GM20431 (cell line): ENCODE data around the gene IL20.

ENCODE experiments used
- in situ Hi-C: fragments of 300-500 bp; cut with MseI, MboI; formaldehyde crosslinking; loops from one replicate; pipeline ENCODE4 v1.15.0; 2020; ENCODE audit warnings: low sequenced_read_pairs; ENCODE audit not compliant: unreplicated experiment

IL20 gene

DNA sequence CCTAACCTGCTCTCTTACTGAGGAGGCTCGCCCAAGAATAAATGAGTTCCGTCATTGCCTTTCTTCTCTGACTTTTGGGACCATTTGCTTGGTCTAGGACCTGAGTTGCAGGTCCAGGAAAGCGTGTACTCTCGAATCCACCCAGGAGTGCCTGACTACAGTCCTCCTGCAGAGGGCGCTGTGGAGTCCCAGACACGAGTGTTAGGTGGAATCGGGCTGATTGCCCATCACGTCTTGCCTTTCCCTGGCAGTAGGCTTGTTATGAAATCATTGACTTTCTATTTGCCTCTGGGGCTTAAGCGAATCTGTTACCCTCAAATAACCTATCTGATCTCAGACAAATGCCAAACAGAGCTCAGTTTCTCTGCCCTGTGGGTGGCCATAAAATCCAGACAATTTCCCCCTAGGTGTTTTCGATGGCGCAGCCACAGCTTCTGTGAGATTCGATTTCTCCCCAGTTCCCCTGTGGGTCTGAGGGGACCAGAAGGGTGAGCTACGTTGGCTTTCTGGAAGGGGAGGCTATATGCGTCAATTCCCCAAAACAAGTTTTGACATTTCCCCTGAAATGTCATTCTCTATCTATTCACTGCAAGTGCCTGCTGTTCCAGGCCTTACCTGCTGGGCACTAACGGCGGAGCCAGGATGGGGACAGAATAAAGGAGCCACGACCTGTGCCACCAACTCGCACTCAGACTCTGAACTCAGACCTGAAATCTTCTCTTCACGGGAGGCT, at the start of gene IL20:
Gene IL20 (plus strand): TSS at position 685 of the 733 bp plus-strand sequence. CDS start 230 bp downstream, outside the sequence.
- in situ Hi-C loops = no loop called here

DNA sequence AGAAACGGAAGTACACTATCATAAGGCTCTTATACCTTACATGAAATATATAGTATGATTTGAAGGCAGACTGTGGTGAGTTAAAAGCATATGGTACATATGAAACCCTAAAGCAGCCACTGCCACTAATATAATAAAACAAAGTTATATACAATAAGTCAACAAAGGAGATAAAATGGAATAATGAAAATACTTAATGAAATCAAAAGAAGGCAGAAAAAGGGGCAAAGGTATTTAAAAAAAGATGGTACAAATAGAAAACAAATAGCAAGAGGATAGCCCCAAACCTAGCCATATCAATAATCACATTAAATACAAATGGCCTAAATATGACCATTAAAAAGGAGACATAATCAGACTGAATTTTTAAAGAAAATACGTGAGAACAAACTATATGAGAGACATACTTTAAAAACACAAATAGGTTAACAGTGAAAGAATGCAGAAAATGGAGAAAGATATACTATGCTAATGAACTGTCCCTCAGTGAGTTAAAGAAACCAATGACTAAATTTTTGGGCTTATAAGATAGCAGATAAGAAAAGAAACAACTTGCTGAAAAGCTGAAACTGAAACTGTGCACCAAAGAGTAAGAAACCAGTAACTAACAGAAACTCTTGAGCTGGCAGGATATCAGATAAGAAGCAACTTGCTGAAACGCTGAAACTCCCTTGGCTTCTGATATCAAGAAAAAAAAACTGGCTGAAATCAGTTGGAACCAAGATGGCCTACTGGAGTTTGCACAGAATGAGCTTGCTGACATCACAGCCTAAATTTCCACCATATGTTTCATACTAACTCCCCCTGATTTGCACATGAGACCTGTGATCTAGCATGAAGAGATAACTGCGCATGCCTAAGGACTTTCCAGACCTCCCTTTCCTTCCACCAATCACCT, 48.8 kb upstream of the IL20 start:
- in situ Hi-C loops = no loop called here

GRCh38 chr1:206821493-206821892, 43.9 kb upstream of the IL20 start:
- in situ Hi-C loops = no loop called here

- in situ Hi-C loops = no loop called here
These were observed 41.7 kb upstream of the IL20 start for GRCh38 chr1:206823727-206824126.

DNA sequence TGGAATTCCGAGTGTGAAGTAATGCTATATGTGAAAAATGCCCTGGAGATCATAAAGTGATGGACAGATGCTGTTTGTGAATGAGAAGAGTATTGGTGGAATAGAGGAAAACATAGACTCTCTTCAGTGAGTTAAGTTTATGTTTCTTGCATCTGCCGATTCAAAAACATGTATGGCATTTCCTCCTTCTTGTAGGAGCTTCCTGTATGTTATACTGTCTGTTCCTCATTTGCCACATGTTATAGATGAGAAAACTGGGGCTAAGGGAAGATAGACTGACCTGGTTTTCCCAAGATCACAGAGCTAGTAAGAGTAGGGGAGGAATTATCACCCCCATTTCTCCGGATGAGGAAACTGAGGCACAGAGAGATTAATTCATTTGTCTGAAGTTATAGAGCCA, 41.1 kb upstream of the IL20 start:
- in situ Hi-C loops = no loop called here

GRCh38 chr1:206826394-206826793, 39.0 kb upstream of the IL20 start:
- in situ Hi-C loops = no loop called here

DNA sequence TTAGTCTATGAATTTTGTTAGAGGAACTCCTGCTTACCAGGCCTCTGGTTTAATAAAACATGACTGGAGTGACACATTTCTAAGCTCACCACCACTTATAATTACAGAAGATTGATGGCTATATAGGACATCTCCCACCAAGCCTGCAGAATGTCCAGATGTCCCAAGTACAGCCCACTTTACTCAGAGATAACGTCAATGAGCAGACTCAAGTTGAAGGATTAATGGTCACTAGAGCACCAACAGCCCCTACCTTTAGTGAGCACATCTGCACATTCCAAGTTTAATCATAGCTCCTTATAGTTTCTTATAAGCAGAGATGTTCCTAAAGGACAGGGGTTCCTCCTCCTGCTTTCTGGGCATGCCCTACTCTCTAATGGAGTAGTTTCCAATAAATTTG, 37.4 kb upstream of the IL20 start:
- in situ Hi-C loops = no loop called here

DNA sequence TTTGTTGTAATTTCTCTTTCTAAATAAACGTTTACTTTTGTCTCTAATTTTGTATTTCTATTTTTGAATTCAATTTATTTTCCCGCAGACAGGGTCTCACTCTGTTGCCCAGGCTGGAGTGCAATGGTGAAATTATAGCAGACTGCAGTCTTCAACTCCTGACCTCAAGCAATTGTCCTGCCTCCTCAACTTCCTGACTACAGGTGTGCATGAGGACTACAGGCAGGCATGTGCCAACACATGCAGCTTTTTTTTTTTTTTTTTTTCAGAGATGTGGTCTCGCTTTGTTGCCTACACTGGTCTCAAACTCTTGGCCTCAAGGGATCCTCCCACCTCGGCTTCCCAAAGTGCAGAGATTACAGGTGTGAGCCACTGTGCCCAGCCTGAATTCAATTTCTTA, 36.7 kb upstream of the IL20 start:
- in situ Hi-C loops = no loop called here

DNA sequence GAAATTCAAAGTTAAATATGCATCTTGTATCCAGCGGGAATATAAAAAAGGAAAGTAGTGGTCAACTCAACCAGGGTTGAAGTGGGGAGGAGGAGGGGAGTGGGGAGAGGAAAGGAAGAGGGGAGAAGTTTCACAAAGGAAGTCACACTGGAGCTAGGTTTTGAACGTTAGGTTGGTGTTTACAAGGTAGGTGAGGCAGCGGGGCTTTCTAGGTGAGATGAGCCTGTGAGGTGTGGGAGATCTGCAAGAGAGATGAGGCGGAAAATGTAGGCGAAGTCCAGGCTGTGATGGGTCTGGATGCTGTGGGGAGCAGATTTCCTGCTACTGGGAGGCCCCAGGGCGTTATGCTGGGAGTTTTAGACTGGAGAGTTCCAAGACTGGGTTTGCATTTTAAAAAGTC, 36.1 kb upstream of the IL20 start:
- in situ Hi-C loops = no loop called here

GRCh38 chr1:206829875-206830274, 35.5 kb upstream of the IL20 start:
- in situ Hi-C loops = no loop called here

DNA sequence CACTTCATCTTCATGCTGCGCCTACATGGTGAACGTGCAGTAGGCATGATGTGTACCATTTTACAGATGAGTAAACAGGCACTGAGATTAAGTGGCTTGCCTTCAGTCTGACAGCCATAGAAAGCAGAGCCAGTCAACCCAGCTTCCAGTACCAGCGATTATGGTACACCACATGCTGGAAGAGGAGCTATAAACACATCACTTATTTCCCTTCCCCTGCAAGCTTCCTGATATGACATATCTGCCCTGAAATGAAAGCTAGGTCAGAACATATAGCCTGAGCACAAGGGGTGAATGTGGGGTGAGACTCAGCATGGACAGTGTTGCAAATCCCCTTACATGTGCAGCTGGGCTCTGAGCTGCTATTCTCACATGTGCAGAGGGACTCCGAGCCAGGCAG, 33.8 kb upstream of the IL20 start:
- in situ Hi-C loops = no loop called here

GRCh38 chr1:206832352-206832880, 33.0 kb upstream of the IL20 start:
- in situ Hi-C loops = no loop called here

DNA sequence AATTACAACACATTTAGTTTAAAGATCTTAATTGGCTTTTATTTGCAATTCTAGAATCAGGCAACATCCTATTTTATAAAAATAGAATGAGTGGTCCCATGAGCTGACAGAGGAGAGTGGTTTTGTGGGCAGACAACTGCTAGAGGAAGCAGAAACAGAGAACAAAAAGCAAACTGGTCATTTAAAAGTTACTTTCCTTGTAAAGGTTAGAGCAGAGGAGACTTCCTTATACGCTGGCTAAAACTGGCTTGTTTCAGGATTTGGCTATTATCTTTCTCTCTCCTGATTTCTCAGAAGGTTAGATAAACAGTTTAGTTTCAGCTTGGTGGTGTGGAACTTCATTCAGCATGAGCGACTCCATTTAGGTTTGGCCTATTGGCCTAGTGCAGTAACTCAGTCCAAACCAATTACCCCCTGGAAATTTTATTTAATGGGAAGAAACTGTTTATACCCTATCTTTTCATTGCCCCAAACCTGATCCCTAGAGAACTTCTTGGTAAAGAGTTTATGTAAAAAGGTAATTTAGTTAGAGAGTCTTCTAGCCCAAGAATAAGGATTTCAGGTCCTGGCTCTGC, 32.2 kb upstream of the IL20 start:
- in situ Hi-C loops = no loop called here

- in situ Hi-C loops = no loop called here
These were observed 31.6 kb upstream of the IL20 start for GRCh38 chr1:206833801-206834200.

GRCh38 chr1:206834217-206834616, 31.2 kb upstream of the IL20 start:
- in situ Hi-C loops = no loop called here

- in situ Hi-C loops = no loop called here
These were observed 30.7 kb upstream of the IL20 start for GRCh38 chr1:206834711-206835110.

- in situ Hi-C loops = no loop called here
These were observed 30.2 kb upstream of the IL20 start for GRCh38 chr1:206835186-206835585.

- in situ Hi-C loops = no loop called here
These were observed 29.3 kb upstream of the IL20 start for GRCh38 chr1:206836111-206836510.

- in situ Hi-C loops = no loop called here
These were observed 26.3 kb upstream of the IL20 start for GRCh38 chr1:206839006-206839560.

DNA sequence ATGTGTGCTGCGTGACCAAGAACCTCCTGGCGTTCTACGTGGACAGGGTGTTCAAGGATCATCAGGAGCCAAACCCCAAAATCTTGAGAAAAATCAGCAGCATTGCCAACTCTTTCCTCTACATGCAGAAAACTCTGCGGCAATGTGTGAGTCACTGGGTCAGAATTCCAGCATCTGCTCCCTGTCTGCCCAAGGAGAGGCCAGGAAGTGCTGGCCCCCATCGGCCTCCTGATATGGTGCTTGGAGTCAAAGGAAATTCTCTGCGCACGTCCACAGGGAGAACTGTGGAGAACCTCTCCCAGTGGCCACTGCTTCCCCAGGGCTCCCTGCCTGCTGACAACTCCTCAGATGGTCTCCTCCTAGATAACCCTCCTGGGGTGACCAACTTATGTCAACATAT, 25.6 kb upstream of the IL20 start:
- in situ Hi-C loops = no loop called here
